ENCODE measurements around the gene CYBA. TPM values are rescaled to one million over a fixed set of nuclear protein-coding genes. Genes with fewer than 3 reads are reported as not detected.
A peak's percentile ranks its signal among the peaks of the same experiment; 100 is the strongest.

The CYBA gene
- total and polyA plus RNA-seq, 2 of the 13 experiments (the other 11 are each of a cell fraction or from before 2014, with no cell fraction given): 196 to 250 TPM

DNA sequence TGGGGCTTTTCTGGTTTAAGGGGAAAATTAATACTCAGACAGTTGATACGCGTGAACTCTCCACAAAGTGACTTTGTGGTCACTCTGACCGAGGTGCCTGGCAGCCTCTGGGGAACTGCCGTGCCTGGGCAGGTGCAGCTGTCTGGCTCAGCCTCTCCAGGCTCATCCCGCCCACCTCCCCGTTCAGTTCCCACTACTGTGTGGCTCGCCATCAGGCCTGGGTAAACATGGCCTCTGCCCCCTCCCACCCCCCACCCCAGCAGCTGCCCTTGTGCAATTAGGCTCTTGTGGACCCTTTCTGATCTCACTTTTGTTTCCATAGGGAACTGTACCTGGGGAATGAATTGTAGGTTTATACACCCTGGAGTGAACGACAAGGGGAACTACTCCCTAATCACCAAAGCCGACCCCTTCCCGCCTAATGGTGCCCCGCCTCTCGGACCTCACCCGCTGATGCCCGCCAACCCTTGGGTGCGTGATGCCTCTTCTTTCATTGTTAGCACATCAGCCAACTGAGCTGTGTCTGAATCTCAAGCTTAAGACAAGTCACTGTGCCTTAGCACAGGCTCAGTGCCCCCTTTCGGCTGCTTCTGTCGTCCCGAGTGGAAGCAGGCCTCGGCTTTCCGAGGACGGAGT lies 52.9 kb downstream of the CYBA start (continued):
- TF ChIP-seq, protein P1, sequence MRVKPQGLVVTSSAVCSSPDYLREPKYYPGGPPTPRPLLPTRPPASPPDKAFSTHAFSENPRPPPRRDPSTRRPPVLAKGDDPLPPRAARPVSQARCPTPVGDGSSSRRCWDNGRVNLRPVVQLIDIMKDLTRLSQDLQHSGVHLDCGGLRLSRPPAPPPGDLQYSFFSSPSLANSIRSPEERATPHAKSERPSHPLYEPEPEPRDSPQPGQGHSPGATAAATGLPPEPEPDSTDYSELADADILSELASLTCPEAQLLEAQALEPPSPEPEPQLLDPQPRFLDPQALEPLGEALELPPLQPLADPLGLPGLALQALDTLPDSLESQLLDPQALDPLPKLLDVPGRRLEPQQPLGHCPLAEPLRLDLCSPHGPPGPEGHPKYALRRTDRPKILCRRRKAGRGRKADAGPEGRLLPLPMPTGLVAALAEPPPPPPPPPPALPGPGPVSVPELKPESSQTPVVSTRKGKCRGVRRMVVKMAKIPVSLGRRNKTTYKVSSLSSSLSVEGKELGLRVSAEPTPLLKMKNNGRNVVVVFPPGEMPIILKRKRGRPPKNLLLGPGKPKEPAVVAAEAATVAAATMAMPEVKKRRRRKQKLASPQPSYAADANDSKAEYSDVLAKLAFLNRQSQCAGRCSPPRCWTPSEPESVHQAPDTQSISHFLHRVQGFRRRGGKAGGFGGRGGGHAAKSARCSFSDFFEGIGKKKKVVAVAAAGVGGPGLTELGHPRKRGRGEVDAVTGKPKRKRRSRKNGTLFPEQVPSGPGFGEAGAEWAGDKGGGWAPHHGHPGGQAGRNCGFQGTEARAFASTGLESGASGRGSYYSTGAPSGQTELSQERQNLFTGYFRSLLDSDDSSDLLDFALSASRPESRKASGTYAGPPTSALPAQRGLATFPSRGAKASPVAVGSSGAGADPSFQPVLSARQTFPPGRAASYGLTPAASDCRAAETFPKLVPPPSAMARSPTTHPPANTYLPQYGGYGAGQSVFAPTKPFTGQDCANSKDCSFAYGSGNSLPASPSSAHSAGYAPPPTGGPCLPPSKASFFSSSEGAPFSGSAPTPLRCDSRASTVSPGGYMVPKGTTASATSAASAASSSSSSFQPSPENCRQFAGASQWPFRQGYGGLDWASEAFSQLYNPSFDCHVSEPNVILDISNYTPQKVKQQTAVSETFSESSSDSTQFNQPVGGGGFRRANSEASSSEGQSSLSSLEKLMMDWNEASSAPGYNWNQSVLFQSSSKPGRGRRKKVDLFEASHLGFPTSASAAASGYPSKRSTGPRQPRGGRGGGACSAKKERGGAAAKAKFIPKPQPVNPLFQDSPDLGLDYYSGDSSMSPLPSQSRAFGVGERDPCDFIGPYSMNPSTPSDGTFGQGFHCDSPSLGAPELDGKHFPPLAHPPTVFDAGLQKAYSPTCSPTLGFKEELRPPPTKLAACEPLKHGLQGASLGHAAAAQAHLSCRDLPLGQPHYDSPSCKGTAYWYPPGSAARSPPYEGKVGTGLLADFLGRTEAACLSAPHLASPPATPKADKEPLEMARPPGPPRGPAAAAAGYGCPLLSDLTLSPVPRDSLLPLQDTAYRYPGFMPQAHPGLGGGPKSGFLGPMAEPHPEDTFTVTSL (CRISPR knock-in tag; IDR thresholded peaks at IDR 0.05; ENCODE audit: borderline replicate concordance): no peak
- no peak for TF ChIP-seq IKZF4 (CRISPR knock-in tag; IDR thresholded peaks at IDR 0.05; ENCODE audit: borderline replicate concordance, low read depth, not compliant biosample characterization)
- no peak for TF ChIP-seq ZSCAN30 (CRISPR knock-in tag; IDR thresholded peaks at IDR 0.05)
- no peak for TF ChIP-seq SRSF4 (IDR thresholded peaks at IDR 0.05; ENCODE audit: low read depth, low read length, poor library complexity, severe bottlenecking)
- no peak for TF ChIP-seq FOSL2 (CRISPR knock-in tag; IDR thresholded peaks at IDR 0.05)
- no peak for TF ChIP-seq ZFP62 (CRISPR knock-in tag; IDR thresholded peaks at IDR 0.05)
- TF ChIP-seq ZNF570 (CRISPR knock-in tag; IDR thresholded peaks at IDR 0.05; ENCODE audit: borderline replicate concordance): no peak
- TF ChIP-seq BATF2 (CRISPR knock-in tag; IDR thresholded peaks at IDR 0.05): no peak
- no peak for TF ChIP-seq SETDB1 (CRISPR knock-in tag; IDR thresholded peaks at IDR 0.05; ENCODE audit: borderline replicate concordance)
- TF ChIP-seq ZMYM2 (CRISPR knock-in tag; IDR thresholded peaks at IDR 0.05): no peak
- TF ChIP-seq, protein P2, sequence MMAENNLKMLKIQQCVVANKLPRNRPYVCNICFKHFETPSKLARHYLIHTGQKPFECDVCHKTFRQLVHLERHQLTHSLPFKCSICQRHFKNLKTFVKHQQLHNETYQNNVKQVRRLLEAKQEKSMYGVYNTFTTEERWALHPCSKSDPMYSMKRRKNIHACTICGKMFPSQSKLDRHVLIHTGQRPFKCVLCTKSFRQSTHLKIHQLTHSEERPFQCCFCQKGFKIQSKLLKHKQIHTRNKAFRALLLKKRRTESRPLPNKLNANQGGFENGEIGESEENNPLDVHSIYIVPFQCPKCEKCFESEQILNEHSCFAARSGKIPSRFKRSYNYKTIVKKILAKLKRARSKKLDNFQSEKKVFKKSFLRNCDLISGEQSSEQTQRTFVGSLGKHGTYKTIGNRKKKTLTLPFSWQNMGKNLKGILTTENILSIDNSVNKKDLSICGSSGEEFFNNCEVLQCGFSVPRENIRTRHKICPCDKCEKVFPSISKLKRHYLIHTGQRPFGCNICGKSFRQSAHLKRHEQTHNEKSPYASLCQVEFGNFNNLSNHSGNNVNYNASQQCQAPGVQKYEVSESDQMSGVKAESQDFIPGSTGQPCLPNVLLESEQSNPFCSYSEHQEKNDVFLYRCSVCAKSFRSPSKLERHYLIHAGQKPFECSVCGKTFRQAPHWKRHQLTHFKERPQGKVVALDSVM (CRISPR knock-in tag; IDR thresholded peaks at IDR 0.05): 0 out of 2 replicates have a peak, but pooled peaks have one; percentile 32
- peak; percentile 53; the same call in 1 of the 3 replicates for TF ChIP-seq MXI1 (IDR thresholded peaks at IDR 0.05; ENCODE audit: borderline replicate concordance, low read depth, low read length)
- no peak for TF ChIP-seq CREB1 (IDR thresholded peaks at IDR 0.05)
- TF ChIP-seq CREB1 (CRISPR knock-in tag; IDR thresholded peaks at IDR 0.05): no peak
- TF ChIP-seq GATAD2A (CRISPR knock-in tag; IDR thresholded peaks at IDR 0.05): peak; percentile 68
- TF ChIP-seq CEBPZ (IDR thresholded peaks at IDR 0.05; ENCODE audit: low read length): no peak
- TF ChIP-seq RARA (CRISPR knock-in tag; IDR thresholded peaks at IDR 0.05): no peak
- no peak for TF ChIP-seq NR3C1 (CRISPR knock-in tag; IDR thresholded peaks at IDR 0.05)
- no peak for TF ChIP-seq STAG1 (CRISPR knock-in tag; IDR thresholded peaks at IDR 0.05)
